ENCODE data around the gene NCKAP5.

DNA sequence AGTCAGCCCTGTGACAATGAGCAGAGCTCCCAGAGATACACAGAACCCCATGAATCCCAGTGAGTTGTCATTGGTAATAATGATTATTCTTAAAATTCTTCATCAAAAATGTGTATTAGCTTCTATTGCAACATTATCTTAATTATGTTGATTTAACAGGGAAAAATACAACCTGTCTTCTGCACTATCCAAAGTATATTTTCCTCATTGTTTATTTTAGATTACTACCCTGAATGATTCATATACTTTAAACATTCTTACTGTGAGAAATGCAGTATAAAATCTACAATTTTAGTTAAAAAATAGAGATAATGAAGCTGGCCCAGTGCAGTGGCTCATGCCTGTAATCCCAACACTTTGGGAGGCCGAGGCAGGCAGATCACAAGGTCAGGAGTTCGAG lies 773.0 kb downstream of the NCKAP5 start:
- TF ChIP-seq, protein P1, sequence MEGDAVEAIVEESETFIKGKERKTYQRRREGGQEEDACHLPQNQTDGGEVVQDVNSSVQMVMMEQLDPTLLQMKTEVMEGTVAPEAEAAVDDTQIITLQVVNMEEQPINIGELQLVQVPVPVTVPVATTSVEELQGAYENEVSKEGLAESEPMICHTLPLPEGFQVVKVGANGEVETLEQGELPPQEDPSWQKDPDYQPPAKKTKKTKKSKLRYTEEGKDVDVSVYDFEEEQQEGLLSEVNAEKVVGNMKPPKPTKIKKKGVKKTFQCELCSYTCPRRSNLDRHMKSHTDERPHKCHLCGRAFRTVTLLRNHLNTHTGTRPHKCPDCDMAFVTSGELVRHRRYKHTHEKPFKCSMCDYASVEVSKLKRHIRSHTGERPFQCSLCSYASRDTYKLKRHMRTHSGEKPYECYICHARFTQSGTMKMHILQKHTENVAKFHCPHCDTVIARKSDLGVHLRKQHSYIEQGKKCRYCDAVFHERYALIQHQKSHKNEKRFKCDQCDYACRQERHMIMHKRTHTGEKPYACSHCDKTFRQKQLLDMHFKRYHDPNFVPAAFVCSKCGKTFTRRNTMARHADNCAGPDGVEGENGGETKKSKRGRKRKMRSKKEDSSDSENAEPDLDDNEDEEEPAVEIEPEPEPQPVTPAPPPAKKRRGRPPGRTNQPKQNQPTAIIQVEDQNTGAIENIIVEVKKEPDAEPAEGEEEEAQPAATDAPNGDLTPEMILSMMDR (IDR thresholded peaks at IDR 0.05; ENCODE audit: low read length) = no peak
- no peak for TF ChIP-seq EZH2 (IDR thresholded peaks at IDR 0.05; ENCODE audit: borderline replicate concordance, low read length)
